GM18526 (cell line): ENCODE results near the gene RAB9A.

Experiments
- POLR2A ChIP-seq: IDR thresholded peaks from 3 replicates; pipeline ENCODE4 v1.6.1; 2011; ENCODE audit not compliant: insufficient read length; ENCODE audit errors: extremely low read depth

Gene RAB9A, protein sequence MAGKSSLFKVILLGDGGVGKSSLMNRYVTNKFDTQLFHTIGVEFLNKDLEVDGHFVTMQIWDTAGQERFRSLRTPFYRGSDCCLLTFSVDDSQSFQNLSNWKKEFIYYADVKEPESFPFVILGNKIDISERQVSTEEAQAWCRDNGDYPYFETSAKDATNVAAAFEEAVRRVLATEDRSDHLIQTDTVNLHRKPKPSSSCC

DNA sequence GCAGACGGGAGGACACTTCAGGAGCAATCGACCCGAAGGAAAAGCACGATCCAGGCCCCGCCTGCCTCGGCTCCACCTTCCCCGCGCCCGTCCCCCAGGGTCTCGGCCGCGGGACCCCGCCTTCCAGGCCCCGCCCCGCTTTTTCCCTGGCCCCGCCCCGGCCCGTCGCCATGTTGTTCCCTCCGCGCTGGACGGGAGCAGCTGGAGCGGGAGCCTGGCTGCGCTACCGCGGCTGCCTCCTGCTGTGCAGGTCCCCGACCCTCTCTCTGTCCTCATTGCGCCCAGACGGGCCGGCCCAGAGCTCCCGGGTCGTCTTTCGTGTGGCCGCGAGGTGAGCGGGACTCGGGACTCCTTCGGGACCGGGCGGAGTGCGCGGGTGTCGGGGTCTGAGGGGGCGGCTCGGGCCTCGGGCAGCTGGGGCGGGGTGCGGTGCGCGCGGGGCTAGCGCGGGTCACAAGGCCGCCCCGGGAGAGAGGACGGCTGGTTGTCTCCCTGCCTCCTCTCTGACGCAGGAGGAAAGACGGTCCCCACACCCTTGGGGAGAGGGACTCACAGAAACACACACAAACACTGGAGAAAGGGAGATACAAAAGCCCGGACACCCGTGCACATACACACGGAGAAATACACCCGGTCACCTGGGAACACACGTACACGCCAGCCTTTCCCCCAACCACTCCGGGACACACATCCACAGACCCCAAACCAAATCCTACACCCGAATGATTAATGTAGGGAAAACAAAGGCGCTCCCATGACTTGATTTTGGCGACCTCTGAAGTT is at the start of gene RAB9A:
TSS of gene RAB9A (plus strand) at position 171 of the 783 bp plus-strand sequence. CDS start 19,619 bp downstream, outside the sequence.
- TF ChIP-seq POLR2A, result peak; percentile 95

DNA sequence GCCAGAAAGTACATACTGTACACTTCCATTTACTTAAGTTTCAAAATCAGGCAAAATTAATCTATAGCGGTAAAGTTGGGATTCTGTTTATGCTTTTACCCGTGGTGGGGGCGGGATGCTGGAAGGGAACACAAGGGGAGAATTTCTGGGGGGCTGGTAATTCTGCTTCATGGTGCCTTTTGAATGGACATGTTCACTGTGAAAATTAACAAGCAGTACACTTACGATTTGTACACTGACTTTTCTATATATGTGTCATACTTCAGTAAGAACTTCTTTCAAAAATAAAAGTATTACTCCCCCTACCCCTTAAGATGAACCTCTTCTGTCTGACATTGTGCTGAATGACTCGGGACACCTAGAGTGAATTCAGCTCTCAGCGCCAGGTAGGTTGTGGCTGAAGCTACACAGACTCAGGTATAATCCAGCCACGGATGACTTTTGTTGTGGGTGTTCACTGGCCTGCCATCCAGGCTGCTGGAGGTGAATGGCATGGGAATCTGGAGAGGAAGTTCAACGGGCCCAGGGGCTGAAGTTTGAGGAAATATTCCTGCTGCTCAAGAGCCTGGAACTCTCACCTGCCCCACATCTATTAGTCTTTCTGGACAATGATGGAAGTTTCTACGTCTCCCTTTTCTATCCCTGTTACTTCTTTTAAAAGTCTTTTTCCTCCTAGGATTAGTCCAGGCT is 43.3 kb upstream of the RAB9A start:
- no peak for TF ChIP-seq POLR2A

DNA sequence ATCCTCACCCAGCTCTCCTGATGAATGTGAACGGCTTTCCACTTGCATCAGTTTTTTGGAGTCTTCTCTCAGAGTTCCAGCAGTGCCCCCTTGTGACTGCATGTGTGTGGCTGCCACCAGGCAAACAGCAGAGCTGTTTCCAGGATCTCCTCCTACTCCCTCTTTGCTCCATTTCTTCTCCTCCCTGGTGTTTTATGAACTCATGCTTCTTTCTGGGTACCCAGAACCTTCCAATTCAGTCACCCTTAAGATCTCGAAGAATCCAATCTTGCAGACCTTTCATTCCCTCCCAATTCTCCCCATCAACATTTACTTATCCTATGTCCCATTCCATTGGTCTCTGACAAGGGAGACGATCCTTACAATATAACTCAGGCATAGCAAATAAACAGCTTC is 42.8 kb upstream of the RAB9A start:
- no peak for TF ChIP-seq POLR2A

DNA sequence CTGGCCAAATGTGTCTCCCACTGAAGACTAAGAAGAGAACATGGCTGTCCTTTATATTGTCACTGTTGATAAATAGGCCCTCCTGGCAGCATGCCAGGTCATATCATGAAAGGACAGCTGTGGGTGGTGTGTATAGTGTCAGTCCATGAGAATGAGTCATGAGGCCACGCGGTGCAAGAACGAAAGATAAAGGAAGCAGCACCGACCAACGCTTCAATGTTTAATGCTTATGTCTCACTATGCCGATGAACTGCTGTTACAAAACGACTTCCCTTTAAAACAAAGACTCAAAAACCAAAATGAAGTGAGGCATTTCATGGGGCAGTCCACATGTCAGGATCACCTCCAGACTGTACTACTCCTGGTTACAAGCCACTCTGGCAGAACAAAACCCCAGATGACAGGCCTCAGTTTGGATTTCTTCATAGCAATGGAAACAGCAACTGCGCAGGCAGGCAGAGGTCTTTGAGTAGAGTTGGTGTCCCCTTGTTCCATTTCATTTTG is 41.2 kb upstream of the RAB9A start:
- TF ChIP-seq POLR2A, result no peak

DNA sequence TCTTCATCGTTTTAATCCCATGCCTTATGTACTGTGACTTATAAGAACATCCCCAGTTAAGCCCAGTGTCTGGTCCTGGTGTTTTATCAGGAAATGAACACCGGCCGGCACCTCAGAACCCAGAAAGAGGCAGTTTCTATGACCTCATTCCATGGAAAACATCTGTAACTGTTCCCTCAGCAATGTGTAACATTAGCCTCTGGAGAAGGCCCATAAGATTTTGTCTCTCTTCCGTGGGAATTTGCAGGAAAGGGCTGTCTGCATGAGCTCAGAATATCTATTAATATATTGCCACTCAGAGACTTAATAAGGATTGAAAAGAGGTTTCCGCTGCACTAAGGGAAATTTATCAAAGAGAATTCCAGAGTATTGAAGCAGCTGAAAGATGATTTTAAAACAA is 39.1 kb upstream of the RAB9A start:
- TF ChIP-seq POLR2A, result no peak

DNA sequence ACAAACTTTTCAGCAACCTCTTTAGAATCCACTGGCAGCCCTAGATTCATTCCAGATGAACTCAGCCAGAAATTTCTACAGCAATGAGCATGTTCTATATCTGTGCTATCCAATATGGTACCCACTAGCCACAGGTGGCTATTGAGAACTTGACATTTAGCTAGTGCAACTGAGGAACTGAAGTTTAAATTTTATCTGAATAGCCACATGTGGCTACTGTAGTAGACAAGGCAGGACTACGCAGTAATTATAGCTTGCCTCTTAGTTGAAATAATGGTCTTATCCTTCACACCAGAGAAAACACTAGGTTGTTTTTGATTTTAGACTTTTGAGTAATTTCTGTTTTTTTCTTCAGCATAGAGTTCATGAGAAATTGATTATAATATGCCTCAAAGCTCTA is 38.6 kb upstream of the RAB9A start:
- TF ChIP-seq POLR2A, result no peak

DNA sequence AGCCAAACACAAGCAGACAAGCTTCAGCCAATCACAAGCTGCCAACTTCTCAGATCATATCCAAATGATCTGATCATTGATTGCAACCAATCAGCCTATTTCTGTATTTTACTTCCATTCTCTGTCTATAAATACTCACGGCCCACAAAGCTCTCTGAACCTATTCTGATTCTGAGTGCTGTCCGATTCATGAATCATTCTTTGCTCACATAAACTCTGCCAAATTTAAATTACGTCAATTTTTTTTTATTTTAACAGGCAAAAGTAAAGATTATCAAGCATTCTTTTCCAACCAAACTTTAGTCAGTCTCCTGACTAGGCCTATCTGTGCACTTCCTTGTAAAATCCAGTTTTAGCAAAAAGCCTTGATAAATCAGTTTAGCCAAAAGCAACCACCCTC is 37.8 kb upstream of the RAB9A start:
- no peak for TF ChIP-seq POLR2A

DNA sequence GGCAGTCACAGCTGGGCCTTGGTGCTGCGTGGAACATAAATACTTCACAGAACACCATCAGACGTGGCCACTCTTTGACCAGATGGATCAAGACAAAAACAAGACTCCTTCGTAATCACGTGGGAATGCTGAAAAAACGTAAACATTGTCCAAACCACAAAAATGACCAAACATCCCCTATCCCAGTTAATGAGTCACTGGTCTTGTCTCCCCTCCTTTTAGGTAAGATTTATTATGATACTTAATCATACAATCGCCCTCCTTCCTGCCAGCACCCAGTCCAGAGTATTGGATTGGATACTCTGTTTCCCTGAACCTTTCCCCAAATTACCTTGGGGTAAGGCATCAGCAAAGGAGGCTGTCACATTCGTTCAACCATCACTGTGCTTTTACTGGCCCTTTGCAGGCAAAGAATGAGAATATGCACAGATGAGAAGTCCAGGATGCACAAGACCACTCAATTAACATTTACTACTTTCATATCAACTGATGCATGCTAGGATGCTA is 36.6 kb upstream of the RAB9A start:
- no peak for TF ChIP-seq POLR2A

DNA sequence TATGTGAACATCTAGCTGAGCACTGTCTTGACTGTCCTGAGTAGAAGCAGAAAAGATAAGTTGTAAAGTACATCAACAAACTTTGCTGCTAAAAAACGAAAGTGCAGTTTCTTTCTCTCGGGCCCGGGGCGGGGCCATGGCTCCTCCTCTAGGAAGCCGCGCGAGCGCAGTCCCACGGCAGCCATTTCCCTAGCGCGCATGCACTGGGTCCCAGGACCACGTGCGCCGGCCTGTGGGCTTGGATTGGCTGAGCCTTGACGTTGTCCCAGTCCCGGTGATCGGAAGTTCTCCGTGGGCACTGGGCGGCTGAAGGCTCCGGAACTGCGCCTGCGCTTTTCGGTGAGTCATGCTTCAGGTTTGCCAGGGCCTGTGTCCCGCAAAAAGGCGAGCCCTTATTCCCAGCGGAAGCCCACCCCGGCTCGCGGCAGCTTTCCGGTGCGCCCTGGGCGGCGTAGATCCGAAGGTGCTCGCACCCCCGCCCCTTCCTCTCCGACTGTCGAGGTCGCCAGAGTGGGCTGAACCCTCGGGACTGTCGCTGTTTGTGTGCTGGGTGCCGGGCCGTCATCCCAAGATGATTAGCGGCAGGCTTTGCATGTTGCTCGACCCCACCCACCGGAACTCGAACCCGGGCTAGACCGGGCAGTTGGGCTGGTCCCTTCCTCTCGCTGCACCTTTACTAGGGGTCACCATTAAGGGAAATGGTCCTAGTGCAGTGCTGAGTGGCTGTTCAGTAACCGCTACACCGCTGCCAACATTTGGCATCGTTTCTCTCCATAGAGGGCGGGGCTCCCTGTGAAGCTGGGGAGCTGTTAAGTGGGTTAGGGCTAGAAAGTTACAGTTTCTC is 35.9 kb upstream of the RAB9A start, which contains the start of gene TCEANC:
TSS of gene TCEANC (plus strand) at position 292 of the 844 bp plus-strand sequence. CDS start 9,368 bp downstream, outside the sequence.
- peak; percentile 73 for TF ChIP-seq POLR2A

DNA sequence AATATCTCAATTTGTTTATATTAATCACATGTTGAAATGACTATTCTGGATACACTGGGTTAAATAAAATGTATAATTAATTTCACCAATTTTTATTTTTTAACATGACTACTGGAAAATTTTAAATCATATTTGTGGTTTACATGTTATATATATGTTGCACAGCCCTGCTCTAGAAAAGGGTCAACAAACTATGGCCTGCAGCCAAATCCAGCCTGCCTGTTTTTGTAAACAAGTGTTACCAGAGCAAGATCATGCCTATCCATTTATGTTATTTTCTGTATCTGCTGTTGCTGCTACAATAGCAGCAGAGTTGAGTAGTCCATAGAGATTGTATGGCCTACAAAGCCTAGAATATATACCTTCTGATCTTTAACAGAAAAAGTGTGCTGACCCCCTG is 34.8 kb upstream of the RAB9A start:
- TF ChIP-seq POLR2A, result no peak

DNA sequence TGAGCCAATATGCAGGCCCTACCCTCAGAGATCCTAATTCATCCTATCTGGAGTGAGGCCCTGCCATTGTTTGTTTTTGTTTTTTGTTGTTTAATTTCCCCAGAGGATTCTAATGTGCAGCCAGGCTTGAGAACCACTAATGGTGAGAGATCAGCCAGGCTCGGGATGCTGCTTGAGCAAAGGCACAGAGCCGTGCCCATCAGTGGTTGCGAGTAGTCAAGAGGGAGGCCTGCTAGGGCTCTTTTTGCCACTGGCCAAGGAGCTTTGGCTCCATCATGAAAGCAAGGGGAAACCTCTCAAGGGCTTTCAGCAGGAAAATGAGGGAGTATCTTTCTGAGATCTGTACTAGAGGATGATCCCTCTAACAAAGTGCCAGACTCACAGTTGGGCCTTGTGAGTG is 33.3 kb upstream of the RAB9A start:
- no peak for TF ChIP-seq POLR2A

DNA sequence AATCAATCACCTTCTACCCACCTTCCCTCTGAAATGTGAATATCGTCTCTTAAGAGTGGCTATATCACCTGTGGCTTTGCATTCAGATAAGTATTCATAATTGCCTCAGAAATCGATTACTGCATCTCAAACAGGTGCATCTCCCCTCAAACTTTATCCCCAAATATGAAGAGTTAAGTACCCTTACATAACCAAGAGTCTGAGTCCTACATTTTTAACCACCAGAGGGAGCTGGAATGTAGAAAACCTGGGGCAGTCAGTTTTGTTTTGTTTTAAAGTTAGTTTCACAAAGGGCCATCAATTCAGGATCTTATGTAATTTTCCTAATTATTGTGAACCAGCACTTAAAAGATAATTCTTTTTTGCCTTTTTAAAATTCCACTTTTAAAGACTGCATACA is 30.3 kb upstream of the RAB9A start:
- TF ChIP-seq POLR2A, result no peak

DNA sequence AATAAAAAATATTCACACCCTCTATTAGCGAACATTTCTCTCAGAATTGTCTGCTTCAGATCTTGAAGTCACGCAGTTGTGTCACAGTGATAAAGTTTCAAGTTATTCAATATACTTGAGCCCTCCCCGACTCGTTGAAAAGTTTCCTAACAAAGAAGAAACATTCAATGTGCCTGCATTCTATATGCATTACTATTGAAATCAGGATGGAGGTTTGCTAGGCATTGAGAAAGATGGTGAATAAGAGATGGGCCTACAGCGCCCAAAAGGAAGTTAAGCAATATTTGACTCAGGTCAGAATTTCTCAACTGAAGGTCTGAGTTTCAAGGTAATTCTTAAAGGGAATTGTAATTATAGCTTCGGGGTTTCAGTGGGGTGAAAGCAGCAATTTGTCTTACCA is 29.9 kb upstream of the RAB9A start:
- TF ChIP-seq POLR2A, result no peak

DNA sequence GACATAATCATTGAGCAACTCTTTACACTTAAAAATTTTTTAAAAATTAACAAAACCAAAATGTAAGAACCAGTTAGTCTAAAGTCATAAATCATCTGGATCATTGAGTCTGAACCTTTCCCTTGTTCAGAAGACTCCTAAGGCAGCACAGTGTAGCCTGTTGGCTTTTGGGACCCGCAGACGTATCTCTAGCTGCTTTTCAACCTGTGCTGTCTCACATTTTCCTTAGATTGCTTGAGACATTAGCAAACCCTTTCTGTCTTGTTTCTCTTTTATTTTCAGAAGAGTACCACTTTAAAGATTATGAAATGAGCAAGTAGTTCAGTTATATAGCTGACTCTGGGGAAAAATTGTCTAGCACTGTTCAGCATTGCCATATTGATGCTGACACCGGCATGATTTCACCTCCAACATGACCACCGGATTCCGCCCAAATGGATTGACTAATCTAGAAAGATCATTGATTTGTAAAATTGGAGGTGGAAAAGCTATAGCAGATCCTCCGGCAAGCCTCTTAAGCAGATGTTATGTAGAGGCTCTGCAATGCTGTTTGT is 27.1 kb upstream of the RAB9A start:
- TF ChIP-seq POLR2A, result no peak
